Liver (tissue), 9 donors: ENCODE measurements around the gene CCDC120. TPM values are rescaled to one million over a fixed set of nuclear protein-coding genes. Genes with fewer than 3 reads are reported as not detected.

ENCODE experiments used
- DNase-seq: peaks from one replicate; pipeline ENCODE4 v3.0.0-alpha.2; 2017; ENCODE audit warnings: low spot score
- H3K27ac ChIP-seq, 2 donors: one replicate each; pipeline ENCODE4 v1.7.0; 2013; ENCODE audit warnings: inconsistent platforms in 2 of 2, low read length in 2 of 2, control low read depth in 1 of 2, low read depth in 1 of 2, mild to moderate bottlenecking in 1 of 2
- H3K27me3 ChIP-seq, 4 donors: one replicate each; pipeline versions ENCODE4 v1.6.1 to v1.7.0; 2013; ENCODE audit warnings: low read length in 3 of 4, inconsistent platforms in 1 of 4, mild to moderate bottlenecking in 1 of 4, moderate library complexity in 1 of 4; ENCODE audit not compliant: control insufficient read depth in 4 of 4, insufficient read depth in 4 of 4
- H3K36me3 ChIP-seq, 4 donors: one replicate each; pipeline versions ENCODE4 v1.6.1 to v1.7.0; 2013; ENCODE audit warnings: low read length in 3 of 4, mild to moderate bottlenecking in 3 of 4, low read depth in 1 of 4, moderate library complexity in 1 of 4; ENCODE audit not compliant: control insufficient read depth in 4 of 4, insufficient read depth in 3 of 4
- H3K4me1 ChIP-seq, 4 donors: one replicate each; pipeline versions ENCODE4 v1.6.1 to v1.7.0; 2013; ENCODE audit warnings: low read length in 3 of 4, mild to moderate bottlenecking in 3 of 4, moderate library complexity in 1 of 4; ENCODE audit not compliant: control insufficient read depth in 4 of 4, insufficient read depth in 4 of 4
- H3K4me3 ChIP-seq, 3 donors: one replicate each; pipeline versions ENCODE4 v1.6.1 to v1.7.0; 2013; ENCODE audit warnings: low read length in 3 of 3, control low read depth in 1 of 3, low read depth in 1 of 3, mild to moderate bottlenecking in 1 of 3
- H3K9ac ChIP-seq, 2 donors: one replicate each; pipeline ENCODE4 v1.7.0; 2013; ENCODE audit warnings: low read length in 2 of 2, mild to moderate bottlenecking in 2 of 2, moderate library complexity in 2 of 2, control low read depth in 1 of 2, low read depth in 1 of 2
- H3K9me3 ChIP-seq, 4 donors: one replicate each; pipeline versions ENCODE4 v1.6.1 to v1.7.0; 2013; ENCODE audit warnings: low read length in 3 of 4; ENCODE audit not compliant: control insufficient read depth in 4 of 4
- EGR1 ChIP-seq, 2 donors: IDR thresholded peaks; 2 replicates each; pipeline ENCODE4 v1.6.1; 2016 to 2018; ENCODE audit warnings: antibody characterized with exemption in 2 of 2, low read depth in 2 of 2
- FOXA1 ChIP-seq: IDR thresholded peaks from 2 replicates; pipeline ENCODE4 v1.6.1; 2016; ENCODE audit warnings: antibody characterized with exemption
- FOXA2 ChIP-seq: IDR thresholded peaks from 2 replicates; pipeline ENCODE4 v1.6.1; 2016; ENCODE audit warnings: antibody characterized with exemption
- GABPA ChIP-seq, 2 donors: IDR thresholded peaks in 1 of 2; conservative IDR thresholded peaks in 1 of 2; 2 replicates each; pipeline ENCODE4 v1.6.1; 2016; ENCODE audit warnings: antibody characterized with exemption in 2 of 2, mild to moderate bottlenecking in 1 of 2, moderate library complexity in 1 of 2
- HNF4A ChIP-seq, 2 donors: conservative IDR thresholded peaks; 2 replicates each; pipeline ENCODE4 v1.6.1; 2016; ENCODE audit warnings: antibody characterized with exemption in 2 of 2, mild to moderate bottlenecking in 2 of 2
- HNF4G ChIP-seq: IDR thresholded peaks from 2 replicates; pipeline ENCODE4 v1.6.1; 2016; ENCODE audit warnings: antibody characterized with exemption
- JUND ChIP-seq, 2 donors: IDR thresholded peaks; 2 replicates each; pipeline ENCODE4 v1.6.1; 2016; ENCODE audit warnings: antibody characterized with exemption in 2 of 2
- NR2F2 ChIP-seq: IDR thresholded peaks from 2 replicates; pipeline ENCODE4 v1.6.1; 2016; ENCODE audit warnings: antibody characterized with exemption
- RAD21 ChIP-seq, 2 donors: IDR thresholded peaks; 2 replicates each; pipeline ENCODE4 v1.6.1; 2016; ENCODE audit warnings: antibody characterized with exemption in 2 of 2, mild to moderate bottlenecking in 2 of 2
- RXRA ChIP-seq, 2 donors: IDR thresholded peaks; 2 replicates each; pipeline ENCODE4 v1.6.1; 2017 to 2018; ENCODE audit warnings: antibody characterized with exemption in 2 of 2, mild to moderate bottlenecking in 1 of 2
- SP1 ChIP-seq: IDR thresholded peaks from 2 replicates; pipeline ENCODE4 v1.6.1; 2018; ENCODE audit warnings: antibody characterized with exemption, mild to moderate bottlenecking
- TAF1 ChIP-seq: conservative IDR thresholded peaks from 2 replicates; pipeline ENCODE4 v1.6.1; 2016; ENCODE audit warnings: antibody characterized with exemption, mild to moderate bottlenecking
- YY1 ChIP-seq: IDR thresholded peaks from 2 replicates; pipeline ENCODE4 v1.6.1; 2016; ENCODE audit warnings: antibody characterized with exemption, mild to moderate bottlenecking
- WGBS: extraction: QIAGEN DNeasy Blood & Tissue Kit; methylation state at CpG from one replicate; pipeline ENCODE4 v1.1.7; 2013; 5-methylcytosine and 5-hydroxymethylcytosine counted together
- polyA plus RNA-seq, 2 donors: library from polyadenylated mRNA; stranded (reverse) in 1 of 2; unstranded in 1 of 2; fragments of 200-250 nt in 1 of 2; fragments of >200 nt in 1 of 2; fragmentation: Nextera tagmentation in 1 of 2; extraction: Ambion mirVana in 1 of 2; gene quantifications; one replicate each; pipeline versions ENCODE4 v1.2.1 to v1.2.3, GENCODE V29; 2013 to 2015
- total RNA-seq, 2 donors: library from RNA; depleted of rRNA; stranded (reverse); fragments of >200 nt; gene quantifications; one replicate each; pipeline ENCODE4 v1.2.3, GENCODE V29; 2014
- TF ChIP-seq, protein P1 (sequence below): IDR thresholded peaks from 2 replicates; pipeline ENCODE4 v1.6.1; 2016; ENCODE audit warnings: antibody characterized with exemption, mild to moderate bottlenecking
- TF ChIP-seq, protein P2 (sequence below): fragments of 150-350 bp; IDR thresholded peaks from 2 replicates; pipeline ENCODE4 v1.5.1; 2017; ENCODE audit warnings: improper control_type of control experiment, low read depth, low read length; ENCODE audit not compliant: missing input control
- TF ChIP-seq, protein P3 (sequence below): IDR thresholded peaks from 2 replicates; pipeline ENCODE4 v1.6.1; 2016; ENCODE audit warnings: antibody characterized with exemption
- TF ChIP-seq, protein P4 (sequence below): IDR thresholded peaks from 2 replicates; pipeline ENCODE4 v1.6.1; 2016; ENCODE audit warnings: antibody characterized with exemption
- TF ChIP-seq, protein P5 (sequence below): IDR thresholded peaks from 2 replicates; pipeline ENCODE4 v1.6.1; 2016; ENCODE audit warnings: antibody characterized with exemption
- donor health status: healthy.
- donor health status: healthy.
- donor health status: healthy.
- donor health status: healthy.
- donor health status: healthy.

Gene CCDC120
- total and polyA plus RNA-seq, 4 donors = 1.0 to 3.4 (median 1.6) TPM

DNA sequence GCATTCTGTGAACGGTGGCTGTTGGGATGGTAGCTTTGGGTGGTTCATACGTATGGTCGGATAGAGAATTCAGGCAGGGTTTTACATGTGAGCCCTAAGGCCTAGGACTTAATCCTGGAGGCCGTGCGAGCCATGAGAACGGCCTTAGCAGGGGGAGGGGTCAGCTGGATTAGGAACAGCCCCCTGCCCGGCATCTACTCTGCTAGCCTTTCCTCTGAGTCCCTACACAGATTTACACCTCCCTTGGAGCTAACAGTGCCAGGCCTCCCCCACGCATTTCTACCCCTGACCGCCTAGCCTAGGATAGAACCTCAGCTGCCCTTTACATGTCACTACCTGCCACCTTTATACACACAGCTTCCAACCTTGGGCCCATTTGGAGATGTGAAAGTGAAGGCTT is 7.9 kb downstream of the CCDC120 start:
- Histone ChIP-seq H3K4me3 (no peak overlapping the region), H3K4me1 (peaks cover 0 to under 1% (median 0%) of the 10 kb centered on the region in 4 donors), H3K9ac (no peak overlapping the region), H3K27ac (no peak overlapping the region), H3K27me3 (no peaks in the 10 kb centered on the region), H3K36me3 (peaks cover 0 to 12% (median 2%) of the 10 kb centered on the region in 4 donors), H3K9me3 (no peaks in the 10 kb centered on the region)
- 81% methylated on average over 9 of the region's 9 CpGs for WGBS
- DNase-seq = no peak
- TF ChIP-seq YY1 (no peak), RXRA (IDR thresholded peaks at IDR 0.05) (no peak), FOXA2 (no peak), EGR1 (IDR thresholded peaks at IDR 0.05; ENCODE audit: low read depth in 2 of 2) (no peak), JUND (IDR thresholded peaks at IDR 0.05) (no peak), NR2F2 (no peak), TAF1 (no peak), GABPA (IDR thresholded peaks at IDR 0.05 in 1 of 2, conservative IDR thresholded peaks at IDR 0.05 in 1 of 2) (no peak)
- TF ChIP-seq, protein P1, sequence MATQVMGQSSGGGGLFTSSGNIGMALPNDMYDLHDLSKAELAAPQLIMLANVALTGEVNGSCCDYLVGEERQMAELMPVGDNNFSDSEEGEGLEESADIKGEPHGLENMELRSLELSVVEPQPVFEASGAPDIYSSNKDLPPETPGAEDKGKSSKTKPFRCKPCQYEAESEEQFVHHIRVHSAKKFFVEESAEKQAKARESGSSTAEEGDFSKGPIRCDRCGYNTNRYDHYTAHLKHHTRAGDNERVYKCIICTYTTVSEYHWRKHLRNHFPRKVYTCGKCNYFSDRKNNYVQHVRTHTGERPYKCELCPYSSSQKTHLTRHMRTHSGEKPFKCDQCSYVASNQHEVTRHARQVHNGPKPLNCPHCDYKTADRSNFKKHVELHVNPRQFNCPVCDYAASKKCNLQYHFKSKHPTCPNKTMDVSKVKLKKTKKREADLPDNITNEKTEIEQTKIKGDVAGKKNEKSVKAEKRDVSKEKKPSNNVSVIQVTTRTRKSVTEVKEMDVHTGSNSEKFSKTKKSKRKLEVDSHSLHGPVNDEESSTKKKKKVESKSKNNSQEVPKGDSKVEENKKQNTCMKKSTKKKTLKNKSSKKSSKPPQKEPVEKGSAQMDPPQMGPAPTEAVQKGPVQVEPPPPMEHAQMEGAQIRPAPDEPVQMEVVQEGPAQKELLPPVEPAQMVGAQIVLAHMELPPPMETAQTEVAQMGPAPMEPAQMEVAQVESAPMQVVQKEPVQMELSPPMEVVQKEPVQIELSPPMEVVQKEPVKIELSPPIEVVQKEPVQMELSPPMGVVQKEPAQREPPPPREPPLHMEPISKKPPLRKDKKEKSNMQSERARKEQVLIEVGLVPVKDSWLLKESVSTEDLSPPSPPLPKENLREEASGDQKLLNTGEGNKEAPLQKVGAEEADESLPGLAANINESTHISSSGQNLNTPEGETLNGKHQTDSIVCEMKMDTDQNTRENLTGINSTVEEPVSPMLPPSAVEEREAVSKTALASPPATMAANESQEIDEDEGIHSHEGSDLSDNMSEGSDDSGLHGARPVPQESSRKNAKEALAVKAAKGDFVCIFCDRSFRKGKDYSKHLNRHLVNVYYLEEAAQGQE = no peak
- TF ChIP-seq, protein P2, sequence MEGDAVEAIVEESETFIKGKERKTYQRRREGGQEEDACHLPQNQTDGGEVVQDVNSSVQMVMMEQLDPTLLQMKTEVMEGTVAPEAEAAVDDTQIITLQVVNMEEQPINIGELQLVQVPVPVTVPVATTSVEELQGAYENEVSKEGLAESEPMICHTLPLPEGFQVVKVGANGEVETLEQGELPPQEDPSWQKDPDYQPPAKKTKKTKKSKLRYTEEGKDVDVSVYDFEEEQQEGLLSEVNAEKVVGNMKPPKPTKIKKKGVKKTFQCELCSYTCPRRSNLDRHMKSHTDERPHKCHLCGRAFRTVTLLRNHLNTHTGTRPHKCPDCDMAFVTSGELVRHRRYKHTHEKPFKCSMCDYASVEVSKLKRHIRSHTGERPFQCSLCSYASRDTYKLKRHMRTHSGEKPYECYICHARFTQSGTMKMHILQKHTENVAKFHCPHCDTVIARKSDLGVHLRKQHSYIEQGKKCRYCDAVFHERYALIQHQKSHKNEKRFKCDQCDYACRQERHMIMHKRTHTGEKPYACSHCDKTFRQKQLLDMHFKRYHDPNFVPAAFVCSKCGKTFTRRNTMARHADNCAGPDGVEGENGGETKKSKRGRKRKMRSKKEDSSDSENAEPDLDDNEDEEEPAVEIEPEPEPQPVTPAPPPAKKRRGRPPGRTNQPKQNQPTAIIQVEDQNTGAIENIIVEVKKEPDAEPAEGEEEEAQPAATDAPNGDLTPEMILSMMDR = no peak
- TF ChIP-seq, protein P3, sequence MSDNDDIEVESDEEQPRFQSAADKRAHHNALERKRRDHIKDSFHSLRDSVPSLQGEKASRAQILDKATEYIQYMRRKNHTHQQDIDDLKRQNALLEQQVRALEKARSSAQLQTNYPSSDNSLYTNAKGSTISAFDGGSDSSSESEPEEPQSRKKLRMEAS = no peak

DNA sequence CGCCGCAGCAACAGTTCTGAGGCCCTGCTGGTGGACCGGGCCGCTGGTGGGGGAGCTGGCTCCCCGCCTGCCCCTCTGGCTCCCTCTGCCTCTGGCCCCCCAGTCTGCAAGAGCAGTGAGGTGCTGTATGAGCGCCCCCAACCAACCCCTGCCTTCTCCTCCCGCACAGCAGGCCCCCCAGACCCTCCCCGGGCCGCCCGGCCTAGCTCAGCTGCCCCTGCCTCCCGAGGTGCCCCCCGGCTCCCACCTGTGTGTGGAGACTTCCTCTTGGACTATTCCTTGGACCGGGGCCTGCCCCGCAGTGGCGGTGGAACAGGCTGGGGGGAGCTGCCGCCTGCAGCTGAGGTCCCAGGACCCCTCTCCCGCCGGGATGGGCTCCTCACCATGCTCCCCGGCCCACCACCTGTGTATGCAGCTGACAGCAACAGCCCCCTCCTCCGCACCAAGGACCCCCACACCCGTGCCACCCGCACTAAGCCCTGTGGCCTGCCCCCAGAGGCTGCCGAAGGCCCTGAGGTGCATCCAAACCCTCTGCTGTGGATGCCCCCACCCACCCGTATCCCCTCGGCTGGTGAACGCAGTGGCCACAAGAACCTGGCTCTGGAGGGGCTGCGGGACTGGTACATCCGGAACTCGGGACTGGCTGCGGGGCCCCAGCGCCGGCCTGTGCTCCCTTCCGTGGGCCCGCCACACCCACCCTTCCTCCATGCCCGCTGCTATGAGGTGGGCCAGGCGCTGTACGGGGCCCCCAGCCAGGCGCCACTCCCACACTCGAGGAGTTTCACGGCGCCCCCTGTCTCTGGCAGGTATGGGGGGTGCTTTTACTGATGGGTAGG is 8.7 kb downstream of the CCDC120 start:
- Histone ChIP-seq H3K9ac (no peak overlapping the region), H3K36me3 (peaks cover 0 to 12% (median 2%) of the 10 kb centered on the region in 4 donors), H3K27ac (no peak overlapping the region), H3K4me1 (peaks cover 0 to 6% (median 4%) of the 10 kb centered on the region in 4 donors), H3K4me3 (no peak overlapping the region), H3K27me3 (no peaks in the 10 kb centered on the region), H3K9me3 (no peaks in the 10 kb centered on the region)
- WGBS = 96% methylated on average over 41 of the region's 41 CpGs
- TF ChIP-seq FOXA2 (no peak), RXRA (IDR thresholded peaks at IDR 0.05) (no peak), FOXA1 (no peak), GABPA (IDR thresholded peaks at IDR 0.05 in 1 of 2, conservative IDR thresholded peaks at IDR 0.05 in 1 of 2) (no peak), JUND (IDR thresholded peaks at IDR 0.05) (no peak), YY1 (no peak), EGR1 (IDR thresholded peaks at IDR 0.05; ENCODE audit: low read depth in 2 of 2) (no peak), HNF4A (conservative IDR thresholded peaks at IDR 0.05) (no peak), HNF4G (no peak), SP1 (no peak), RAD21 (IDR thresholded peaks at IDR 0.05) (no peak)
- TF ChIP-seq, protein P4, sequence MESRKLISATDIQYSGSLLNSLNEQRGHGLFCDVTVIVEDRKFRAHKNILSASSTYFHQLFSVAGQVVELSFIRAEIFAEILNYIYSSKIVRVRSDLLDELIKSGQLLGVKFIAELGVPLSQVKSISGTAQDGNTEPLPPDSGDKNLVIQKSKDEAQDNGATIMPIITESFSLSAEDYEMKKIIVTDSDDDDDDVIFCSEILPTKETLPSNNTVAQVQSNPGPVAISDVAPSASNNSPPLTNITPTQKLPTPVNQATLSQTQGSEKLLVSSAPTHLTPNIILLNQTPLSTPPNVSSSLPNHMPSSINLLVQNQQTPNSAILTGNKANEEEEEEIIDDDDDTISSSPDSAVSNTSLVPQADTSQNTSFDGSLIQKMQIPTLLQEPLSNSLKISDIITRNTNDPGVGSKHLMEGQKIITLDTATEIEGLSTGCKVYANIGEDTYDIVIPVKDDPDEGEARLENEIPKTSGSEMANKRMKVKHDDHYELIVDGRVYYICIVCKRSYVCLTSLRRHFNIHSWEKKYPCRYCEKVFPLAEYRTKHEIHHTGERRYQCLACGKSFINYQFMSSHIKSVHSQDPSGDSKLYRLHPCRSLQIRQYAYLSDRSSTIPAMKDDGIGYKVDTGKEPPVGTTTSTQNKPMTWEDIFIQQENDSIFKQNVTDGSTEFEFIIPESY = no peak
- TF ChIP-seq, protein P3 = no peak
- TF ChIP-seq, protein P5, sequence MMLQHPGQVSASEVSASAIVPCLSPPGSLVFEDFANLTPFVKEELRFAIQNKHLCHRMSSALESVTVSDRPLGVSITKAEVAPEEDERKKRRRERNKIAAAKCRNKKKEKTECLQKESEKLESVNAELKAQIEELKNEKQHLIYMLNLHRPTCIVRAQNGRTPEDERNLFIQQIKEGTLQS = no peak
- TF ChIP-seq, protein P1 = no peak
- no peak for DNase-seq
